ENCODE measurements around the gene SUMF2. TPM values are rescaled to one million over a fixed set of nuclear protein-coding genes. Genes with fewer than 3 reads are reported as not detected.
"Not testable (repeated sequence)": the region's sequence is repeated elsewhere in the genome, so short reads cannot be mapped to it uniquely, and the experiment has no call there.

Gene SUMF2
- total RNA-seq, 1 donor from 2014 or later: 59.3 TPM

- no peak within 1 kb of the TSS for H3K27ac Mint-ChIP-seq (ENCODE audit: unreplicated experiment)
- H3K27me3 Mint-ChIP-seq (ENCODE audit: unreplicated experiment): no peaks in the 10 kb centered on the region
- H3K4me3 Mint-ChIP-seq (ENCODE audit: unreplicated experiment): no peak within 1 kb of the TSS
- no peaks in the 10 kb centered on the region for H3K4me1 Mint-ChIP-seq (ENCODE audit: low read depth, unreplicated experiment)
- no peak for DNase-seq
- peaks cover 5% of the 10 kb centered on the region for H3K9me3 Mint-ChIP-seq (ENCODE audit: unreplicated experiment)
- no peak for TF ChIP-seq CTCF (IDR thresholded peaks at IDR 0.05; ENCODE audit: partially characterized antibody, unreplicated experiment)
- no peaks in the 10 kb centered on the region for H3K36me3 Mint-ChIP-seq (ENCODE audit: unreplicated experiment)
These were observed 28.9 kb downstream of the SUMF2 start, which contains the start of gene PHKG1 for GRCh38 chr7:56092789-56093531. TSS of gene PHKG1 (minus strand) at chr7:56092952. CDS start at chr7:56088941, 4,011 bp downstream.

- Mint-ChIP-seq H3K36me3 (ENCODE audit: unreplicated experiment) (no peaks in the 10 kb centered on the region), H3K27ac (ENCODE audit: unreplicated experiment) (no peak overlapping the region), H3K4me1 (ENCODE audit: low read depth, unreplicated experiment) (no peaks in the 10 kb centered on the region), H3K9me3 (ENCODE audit: unreplicated experiment) (peaks cover 2% of the 10 kb centered on the region), H3K27me3 (ENCODE audit: unreplicated experiment) (no peaks in the 10 kb centered on the region), H3K4me3 (ENCODE audit: unreplicated experiment) (no peak overlapping the region)
- DNase-seq: no peak
- TF ChIP-seq CTCF (IDR thresholded peaks at IDR 0.05; ENCODE audit: partially characterized antibody, unreplicated experiment): no peak
These were observed 33.6 kb downstream of the SUMF2 start for GRCh38 chr7:56097700-56098099.

GRCh38 chr7:56098187-56099008 is 34.3 kb downstream of the SUMF2 start:
- H3K36me3 Mint-ChIP-seq (ENCODE audit: unreplicated experiment); H3K4me3 Mint-ChIP-seq (ENCODE audit: unreplicated experiment); DNase-seq; H3K9me3 Mint-ChIP-seq (ENCODE audit: unreplicated experiment); H3K27me3 Mint-ChIP-seq (ENCODE audit: unreplicated experiment); H3K27ac Mint-ChIP-seq (ENCODE audit: unreplicated experiment); H3K4me1 Mint-ChIP-seq (ENCODE audit: low read depth, unreplicated experiment): not testable (repeated sequence)

- TF ChIP-seq CTCF (IDR thresholded peaks at IDR 0.05; ENCODE audit: partially characterized antibody, unreplicated experiment): no peak
- Mint-ChIP-seq H3K4me3 (ENCODE audit: unreplicated experiment) (no peak overlapping the region), H3K9me3 (ENCODE audit: unreplicated experiment) (no peaks in the 10 kb centered on the region), H3K36me3 (ENCODE audit: unreplicated experiment) (no peaks in the 10 kb centered on the region), H3K27ac (ENCODE audit: unreplicated experiment) (no peak overlapping the region), H3K4me1 (ENCODE audit: low read depth, unreplicated experiment) (no peaks in the 10 kb centered on the region), H3K27me3 (ENCODE audit: unreplicated experiment) (no peaks in the 10 kb centered on the region)
- DNase-seq: no peak
These were observed 35.6 kb downstream of the SUMF2 start for GRCh38 chr7:56099653-56100052.

GRCh38 chr7:56104138-56104537 is 40.1 kb downstream of the SUMF2 start:
- not testable (repeated sequence) for DNase-seq; H3K9me3 Mint-ChIP-seq (ENCODE audit: unreplicated experiment); H3K4me1 Mint-ChIP-seq (ENCODE audit: low read depth, unreplicated experiment); H3K36me3 Mint-ChIP-seq (ENCODE audit: unreplicated experiment); H3K27me3 Mint-ChIP-seq (ENCODE audit: unreplicated experiment); H3K4me3 Mint-ChIP-seq (ENCODE audit: unreplicated experiment); H3K27ac Mint-ChIP-seq (ENCODE audit: unreplicated experiment)

GRCh38 chr7:56105508-56105907 is 41.4 kb downstream of the SUMF2 start:
- Mint-ChIP-seq H3K27ac (ENCODE audit: unreplicated experiment) (no peak overlapping the region), H3K4me3 (ENCODE audit: unreplicated experiment) (no peak overlapping the region), H3K4me1 (ENCODE audit: low read depth, unreplicated experiment) (no peaks in the 10 kb centered on the region), H3K36me3 (ENCODE audit: unreplicated experiment) (peaks cover 4% of the 10 kb centered on the region), H3K9me3 (ENCODE audit: unreplicated experiment) (peaks cover 11% of the 10 kb centered on the region), H3K27me3 (ENCODE audit: unreplicated experiment) (no peaks in the 10 kb centered on the region)
- no peak for TF ChIP-seq CTCF (IDR thresholded peaks at IDR 0.05; ENCODE audit: partially characterized antibody, unreplicated experiment)
- DNase-seq: no peak

Measured in glutamatergic neuron (in vitro differentiated cells).